B cell (primary cell): ENCODE data around the gene ERGIC1. TPM values are rescaled to one million over a fixed set of nuclear protein-coding genes. Genes with fewer than 3 reads are reported as not detected.

Source experiments
- ATAC-seq: fragments of 200-7000 bp; cut with Tn5 transposase; one replicate; pipeline ENCODE4 v1.10.0; 2021; ENCODE audit warnings: low read depth, mild to moderate bottlenecking, moderate number of reproducible peaks, moderate library complexity
- CTCF ChIA-PET: fragments of 350-600 bp; sonication (Branson Sonifier 250); formaldehyde crosslinking; loops from one replicate; lab custom pipeline; 2021; ENCODE audit warnings: antibody characterized with exemption, inconsistent platforms; lab: Charles Lee
- POLR2A ChIA-PET: fragments of 350-600 bp; sonication (Branson Sonifier 250); formaldehyde crosslinking; loops from one replicate; lab custom pipeline; 2021; ENCODE audit warnings: antibody characterized with exemption; lab: Charles Lee
- DNase-seq: peaks from one replicate; pipeline ENCODE4 v3.0.0; 2013
- H2AFZ ChIP-seq: 2 replicates; pipeline ENCODE4 v1.6.1; 2012; ENCODE audit warnings: mild to moderate bottlenecking, low read depth, low read length; ENCODE audit not compliant: insufficient read depth, poor library complexity, severe bottlenecking
- H3K27ac ChIP-seq, 2 donors: 1 replicate in 1 of 2; 2 replicates in 1 of 2; pipeline ENCODE4 v1.5.1; 2012 to 2013; ENCODE audit warnings: low read length in 2 of 2, mild to moderate bottlenecking in 2 of 2, moderate library complexity in 1 of 2
- H3K27me3 ChIP-seq, 4 experiments: fragments of 200-600 bp in 1 of 4; sonication (generic) in 1 of 4; replicated peaks in 1 of 4; 1 replicate in 2 of 4; 2 replicates in 2 of 4; pipeline versions ENCODE4 v1.6.1 to v1.7.0; 2013 to 2016; ENCODE audit warnings: low read length in 3 of 4, mild to moderate bottlenecking in 2 of 4, mixed read lengths in 1 of 4, moderate library complexity in 1 of 4; ENCODE audit not compliant: insufficient read depth in 4 of 4, control insufficient read depth in 3 of 4; ENCODE audit errors: control extremely low read depth in 1 of 4
- H3K36me3 ChIP-seq, 2 experiments: replicated peaks in 1 of 2; 1 replicate in 1 of 2; 2 replicates in 1 of 2; pipeline versions ENCODE4 v1.6.1 to v1.7.1; 2013; ENCODE audit warnings: low read length in 1 of 2; ENCODE audit not compliant: insufficient read depth in 2 of 2, control insufficient read depth in 1 of 2; ENCODE audit errors: control extremely low read depth in 1 of 2, extremely low read depth in 1 of 2
- H3K4me1 ChIP-seq, 2 donors: fragments of 200-600 bp in 1 of 2; sonication (generic) in 1 of 2; 1 replicate in 1 of 2; 2 replicates in 1 of 2; pipeline versions ENCODE4 v1.5.1 to v1.6.1; 2013 to 2017; ENCODE audit warnings: low read length in 2 of 2; ENCODE audit not compliant: control insufficient read depth in 2 of 2, insufficient read depth in 2 of 2
- H3K4me2 ChIP-seq: replicated peaks from 2 replicates; pipeline ENCODE3; 2012; ENCODE audit warnings: mild to moderate bottlenecking, low read depth, low read length; ENCODE audit not compliant: poor library complexity, severe bottlenecking
- H3K4me3 ChIP-seq, 5 experiments: fragments of 200-600 bp in 1 of 5; sonication (generic) in 1 of 5; 1 replicate in 3 of 5; 2 replicates in 2 of 5; pipeline versions ENCODE4 v1.5.1 to v1.7.0; 2011 to 2016; ENCODE audit warnings: low read length in 4 of 5, mild to moderate bottlenecking in 4 of 5, low read depth in 2 of 5, control low read depth in 1 of 5, moderate library complexity in 1 of 5; ENCODE audit not compliant: insufficient read depth in 1 of 5; ENCODE audit errors: control extremely low read depth in 1 of 5, extremely low read depth in 1 of 5
- H3K79me2 ChIP-seq: fragments of 200-600 bp; sonication (generic); one replicate; pipeline ENCODE4 v1.6.0; 2016; ENCODE audit warnings: low read length; ENCODE audit not compliant: control insufficient read depth, insufficient read depth
- H3K9ac ChIP-seq: fragments of 200-600 bp; sonication (generic); 2 replicates; pipeline ENCODE4 v1.6.1; 2017; ENCODE audit warnings: mild to moderate bottlenecking, low read length, moderate library complexity
- H3K9me3 ChIP-seq, 3 donors: one replicate each; pipeline versions ENCODE4 v1.6.1 to v1.7.1; 2013; ENCODE audit warnings: low read length in 2 of 3; ENCODE audit not compliant: control insufficient read depth in 2 of 3, insufficient read depth in 1 of 3; ENCODE audit errors: control extremely low read depth in 1 of 3
- H4K20me1 ChIP-seq: 2 replicates; pipeline ENCODE4 v1.6.0; 2012; ENCODE audit warnings: mild to moderate bottlenecking, low read length; ENCODE audit not compliant: insufficient read depth, control insufficient read depth, poor library complexity, severe bottlenecking
- H3K27ac Mint-ChIP-seq: one replicate; pipeline ENCODE4 v1.8.0; 2021; ENCODE audit warnings: mixed read lengths
- H3K27me3 Mint-ChIP-seq: one replicate; pipeline ENCODE4 v1.8.0; 2021; ENCODE audit warnings: mixed read lengths
- H3K4me1 Mint-ChIP-seq: one replicate; pipeline ENCODE4 v1.8.0; 2021; ENCODE audit warnings: mixed read lengths
- H3K4me3 Mint-ChIP-seq: one replicate; pipeline ENCODE4 v1.8.0; 2021; ENCODE audit warnings: mixed read lengths
- H3K9me3 Mint-ChIP-seq: one replicate; pipeline ENCODE4 v1.8.0; 2022; ENCODE audit warnings: mixed read lengths; ENCODE audit not compliant: insufficient read depth
- CTCF ChIP-seq: fragments of 200-600 bp; IDR thresholded peaks from one replicate; pipeline ENCODE4 v1.8.0; 2022; ENCODE audit warnings: antibody characterized with exemption, mild to moderate bottlenecking
- EZH2 ChIP-seq: IDR thresholded peaks from 2 replicates; pipeline ENCODE4 v1.6.1; 2012; ENCODE audit warnings: borderline replicate concordance, low read depth, mild to moderate bottlenecking, moderate library complexity, low read length; ENCODE audit not compliant: insufficient read depth, poor library complexity, severe bottlenecking
- WGBS: methylation state at CpG from one replicate; pipeline ENCODE4 v1.1.5; 2013; ENCODE audit warnings: missing lambda C conversion rate; ENCODE audit not compliant: insufficient coverage; 5-methylcytosine and 5-hydroxymethylcytosine counted together
- intact Hi-C: fragments of 100-400 bp; cut with micrococcal nuclease; formaldehyde crosslinking; loops from one replicate; pipeline ENCODE4 v1.10.0; 2022
- polyA plus RNA-seq: library from polyadenylated mRNA; depleted of rRNA; stranded (reverse); fragments of >200 nt; gene quantifications from 2 replicates; pipeline ENCODE4 v1.2.3, GENCODE V29; 2012
- total RNA-seq, 2 donors: library from RNA; stranded (reverse); fragments of 120-200 nt in 1 of 2; gene quantifications; 1 replicate in 1 of 2; 2 replicates in 1 of 2; pipeline versions ENCODE4 v1.2.3 to v1.2.4, GENCODE V29; 2013 to 2022

ERGIC1 gene
- total and polyA plus RNA-seq, 2 donors (not counting 1 experiment from before 2014, with no cell fraction given) = 86.3 to 140 TPM

- ChIA-PET POLR2A (no interaction called here), CTCF (no interaction called here)
- ATAC-seq (no peak), DNase-seq (no peak)
- Histone ChIP-seq H3K27me3 (no peaks in the 10 kb centered on the region), H3K4me1 (no peaks in the 10 kb centered on the region), H3K9me3 (no peaks in the 10 kb centered on the region), H3K4me2 (no peak overlapping the region), H2AFZ (no peak overlapping the region), H4K20me1 (peaks cover 35% of the 10 kb centered on the region), H3K79me2 (peaks cover 34% of the 10 kb centered on the region), H3K4me3 (no peak overlapping the region), H3K9ac (no peak overlapping the region), H3K36me3 (peaks cover 6 to 66% of the 10 kb centered on the region in 2 experiments), H3K27ac (no peak overlapping the region)
- TF ChIP-seq CTCF (no peak), EZH2 (no peak)
- Mint-ChIP-seq H3K4me1 (no peaks in the 10 kb centered on the region), H3K4me3 (no peak overlapping the region), H3K27me3 (no peaks in the 10 kb centered on the region), H3K9me3 (no peaks in the 10 kb centered on the region), H3K27ac (no peak overlapping the region)
- intact Hi-C loops = no loop called here
- 93% methylated on average over 5 of the region's 6 CpGs for WGBS
These were observed 56.6 kb downstream of the ERGIC1 start for GRCh38 chr5:172890659-172891058.

- Histone ChIP-seq H2AFZ (no peak overlapping the region), H3K9ac (no peak overlapping the region), H3K79me2 (peaks cover 22% of the 10 kb centered on the region), H3K27ac (no peak overlapping the region), H3K27me3 (no peaks in the 10 kb centered on the region), H3K4me1 (no peaks in the 10 kb centered on the region), H3K4me3 (no peak overlapping the region), H3K9me3 (no peaks in the 10 kb centered on the region), H3K4me2 (no peak overlapping the region), H4K20me1 (peaks cover 23% of the 10 kb centered on the region), H3K36me3 (peaks cover 6 to 59% of the 10 kb centered on the region in 2 experiments)
- CTCF ChIA-PET = interaction anchor here (0.8 kb wide), 1 partner anchor 120 kb away, joined by 3 read pairs; no protein-coding TSS in a partner anchor
- H3K27me3 Mint-ChIP-seq = no peaks in the 10 kb centered on the region
- H3K4me3 Mint-ChIP-seq = no peak overlapping the region
- POLR2A ChIA-PET = interaction anchor here (0.7 kb wide), 1 partner anchor 185 kb away, joined by 3 read pairs; no protein-coding TSS in a partner anchor
- H3K4me1 Mint-ChIP-seq = no peaks in the 10 kb centered on the region
- 100% methylated on average over 1 of the region's 7 CpGs for WGBS
- ATAC-seq (no peak), DNase-seq (no peak)
- H3K9me3 Mint-ChIP-seq = no peaks in the 10 kb centered on the region
- no peak for TF ChIP-seq EZH2
- TF ChIP-seq CTCF = no peak
- intact Hi-C loops = no loop called here
- H3K27ac Mint-ChIP-seq = no peak overlapping the region
These were observed 57.8 kb downstream of the ERGIC1 start for GRCh38 chr5:172891716-172892421.
